ENCODE results near the gene SERPINC1.
"Not testable (repeated sequence)": the region's sequence is repeated elsewhere in the genome, so short reads cannot be mapped to it uniquely, and the experiment has no call there.

The SERPINC1 gene

GRCh38 chr1:173917149-173917548 is at the start of gene SERPINC1:
Gene SERPINC1 (minus strand): TSS chr1:173917327. CDS start chr1:173917259, 68 bp downstream.
- H3K4me3 ChIP-seq (ENCODE audit: low read length) = no peak within 1 kb of the TSS
- DNase-seq (ENCODE audit: low read depth) = no peak
- TF ChIP-seq CTCF (conservative IDR thresholded peaks at IDR 0.05; ENCODE audit: low read depth, low read length) = no peak

- DNase-seq (ENCODE audit: low read depth); H3K4me3 ChIP-seq (ENCODE audit: low read length): not testable (repeated sequence)
Observed at GRCh38 chr1:173965896-173966295, 48.8 kb upstream of the SERPINC1 start.

GRCh38 chr1:173963477-173963876 is 46.4 kb upstream of the SERPINC1 start:
- no peak for DNase-seq (ENCODE audit: low read depth)
- no peak overlapping the region for H3K4me3 ChIP-seq (ENCODE audit: low read length)
- no peak for TF ChIP-seq CTCF (conservative IDR thresholded peaks at IDR 0.05; ENCODE audit: low read depth, low read length)

- H3K4me3 ChIP-seq (ENCODE audit: low read length) = no peak overlapping the region
- no peak for TF ChIP-seq CTCF (conservative IDR thresholded peaks at IDR 0.05; ENCODE audit: low read depth, low read length)
- DNase-seq (ENCODE audit: low read depth) = no peak
Observed at GRCh38 chr1:173960625-173961024, 43.5 kb upstream of the SERPINC1 start.

- no peak for DNase-seq (ENCODE audit: low read depth)
- no peak overlapping the region for H3K4me3 ChIP-seq (ENCODE audit: low read length)
- no peak for TF ChIP-seq CTCF (conservative IDR thresholded peaks at IDR 0.05; ENCODE audit: low read depth, low read length)
Observed at GRCh38 chr1:173954179-173954578, 37.1 kb upstream of the SERPINC1 start.

- TF ChIP-seq CTCF (conservative IDR thresholded peaks at IDR 0.05; ENCODE audit: low read depth, low read length) = no peak
- DNase-seq (ENCODE audit: low read depth) = no peak
Observed at GRCh38 chr1:173948594-173948993, 31.5 kb upstream of the SERPINC1 start.

GRCh38 chr1:173946380-173946921 is 29.3 kb upstream of the SERPINC1 start:
- H3K4me3 ChIP-seq (ENCODE audit: low read length) = no peak overlapping the region
- DNase-seq (ENCODE audit: low read depth) = no peak
- TF ChIP-seq CTCF (conservative IDR thresholded peaks at IDR 0.05; ENCODE audit: low read depth, low read length) = no peak

More at GRCh38 chr1:173948594-173948993, 31.5 kb upstream of the SERPINC1 start:
- no peak overlapping the region for H3K4me3 ChIP-seq (ENCODE audit: low read length)

All from retinal pigment epithelial cell (primary cell).